HG02981 (cell line): ENCODE data around the gene NFIA.

Source experiments
- ATAC-seq: cut with Tn5 transposase; IDR thresholded peaks from one replicate; pipeline ENCODE4 v1.9.1; 2021; ENCODE audit warnings: mild to moderate bottlenecking, moderate library complexity; ENCODE audit not compliant: unreplicated experiment

NFIA gene

GRCh38 chr1:61344696-61345095, 262.3 kb downstream of the NFIA start:
- no peak for ATAC-seq

GRCh38 chr1:61348025-61348665, 265.8 kb downstream of the NFIA start:
- ATAC-seq = no peak

GRCh38 chr1:61352845-61353435, 270.6 kb downstream of the NFIA start:
- no peak for ATAC-seq

GRCh38 chr1:61353797-61354406, 271.5 kb downstream of the NFIA start:
- ATAC-seq = no peak

DNA sequence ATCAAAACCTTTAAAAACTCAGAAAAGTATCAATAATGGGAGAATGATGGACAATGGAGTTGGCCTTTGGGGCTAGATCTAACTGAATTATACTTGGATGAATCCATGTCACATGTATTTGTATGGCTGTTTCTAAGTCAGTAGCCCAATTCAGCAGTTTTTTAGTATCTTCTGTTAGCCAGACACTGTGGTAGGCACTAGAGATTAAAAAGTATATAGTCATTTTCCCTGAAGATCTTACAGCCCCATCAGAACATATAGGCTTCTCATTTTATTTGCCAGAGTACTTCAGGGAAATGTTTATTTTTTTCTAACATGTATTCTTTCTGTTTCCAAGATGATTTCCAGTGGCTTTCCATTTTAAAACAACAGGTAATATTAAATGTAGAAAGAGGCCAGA, 273.7 kb downstream of the NFIA start:
- no peak for ATAC-seq

- no peak for ATAC-seq
These were observed 274.6 kb downstream of the NFIA start for GRCh38 chr1:61356995-61357394.

DNA sequence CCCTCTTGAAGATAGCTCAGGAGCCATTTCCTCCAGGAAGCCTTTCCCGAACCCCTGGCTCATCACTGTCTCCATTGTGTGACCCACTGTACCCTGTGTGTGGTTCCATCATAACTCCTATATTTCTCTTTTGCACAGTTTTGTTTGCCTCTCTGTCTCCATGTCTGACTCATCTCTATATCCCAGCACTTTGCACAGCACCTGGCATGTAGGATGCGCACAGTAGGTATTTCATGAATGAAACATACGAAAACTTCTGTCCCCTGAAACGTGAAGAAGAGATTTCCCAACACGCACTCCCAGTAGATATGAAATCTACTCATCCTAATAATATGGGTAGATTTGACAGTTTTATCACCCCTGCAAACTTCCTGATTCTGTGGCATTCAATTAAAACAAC, 275.2 kb downstream of the NFIA start:
- ATAC-seq = no peak

DNA sequence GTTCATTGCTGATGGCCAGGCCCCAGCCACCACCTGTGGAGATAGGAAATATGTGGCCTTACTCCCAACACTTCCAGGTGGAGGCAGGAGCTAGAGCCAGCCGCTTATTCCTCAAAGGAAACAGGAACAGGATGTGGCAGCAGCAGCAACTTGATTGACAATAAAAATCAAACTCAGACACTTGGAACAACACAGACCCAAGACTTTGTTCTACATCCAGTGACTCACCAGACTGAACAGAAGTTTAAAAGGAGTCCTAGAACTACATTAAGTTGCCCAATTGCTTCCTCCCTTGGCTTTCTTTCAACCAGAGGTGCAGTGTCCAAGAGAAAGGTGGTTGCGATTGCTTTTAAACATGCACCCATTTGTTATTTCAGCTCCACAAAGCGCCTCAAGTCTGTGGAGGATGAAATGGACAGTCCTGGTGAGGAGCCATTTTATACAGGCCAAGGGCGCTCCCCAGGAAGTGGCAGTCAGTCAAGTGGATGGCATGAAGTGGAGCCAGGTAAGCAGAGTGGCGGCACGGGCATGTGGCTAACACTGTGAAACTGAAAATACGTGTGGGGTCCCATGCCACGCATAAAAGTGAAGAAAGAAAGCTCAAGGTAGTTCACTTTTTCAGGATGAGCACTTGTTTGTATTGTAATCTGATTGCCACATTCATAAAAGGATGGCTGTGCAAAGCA, 276.6 kb downstream of the NFIA start:
- no peak for ATAC-seq

GRCh38 chr1:61361931-61362330, 279.6 kb downstream of the NFIA start:
- ATAC-seq = no peak

DNA sequence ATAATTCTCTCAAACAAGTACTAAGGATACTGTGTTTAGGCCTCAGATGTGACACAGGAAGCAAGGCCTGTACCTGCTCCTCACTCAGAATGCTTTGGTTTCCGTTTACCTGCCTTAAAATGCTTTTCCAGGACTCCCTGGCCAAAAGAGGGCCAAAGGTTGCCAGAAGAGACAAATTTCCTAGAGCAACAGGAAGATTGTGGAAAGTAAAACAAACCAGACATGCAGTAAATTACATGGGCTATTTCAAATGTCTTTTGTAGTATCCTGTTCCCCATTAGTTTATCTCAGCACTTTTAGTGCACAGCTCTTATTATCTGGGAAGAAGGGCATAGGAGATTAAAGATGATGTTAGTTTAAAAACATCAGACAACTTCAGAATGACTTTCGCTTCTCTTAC, 280.0 kb downstream of the NFIA start:
- ATAC-seq = no peak

DNA sequence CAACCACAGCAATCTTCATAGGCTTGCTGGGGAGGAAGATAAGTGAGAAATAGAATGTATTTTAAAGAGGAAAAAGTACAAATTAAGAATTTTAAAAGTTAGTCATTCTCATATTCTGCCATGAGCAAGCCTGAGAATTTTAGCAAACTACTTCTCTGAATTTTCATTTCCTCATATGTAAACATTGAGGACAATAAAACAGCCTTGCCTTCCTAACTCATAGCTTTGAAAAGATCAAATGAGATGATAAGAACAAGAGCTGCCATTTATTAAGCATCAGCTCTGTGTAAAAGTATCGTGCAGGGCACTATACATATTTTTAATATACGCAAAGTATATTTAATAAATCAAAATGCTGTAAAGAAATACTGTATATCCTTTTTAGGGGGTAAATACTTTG, 286.0 kb downstream of the NFIA start:
- ATAC-seq = no peak

- ATAC-seq = no peak
These were observed 286.5 kb downstream of the NFIA start for GRCh38 chr1:61368876-61369275.

- ATAC-seq = no peak
These were observed 288.0 kb downstream of the NFIA start for GRCh38 chr1:61370177-61370912.

GRCh38 chr1:61370913-61371279, 288.5 kb downstream of the NFIA start:
- ATAC-seq = no peak

DNA sequence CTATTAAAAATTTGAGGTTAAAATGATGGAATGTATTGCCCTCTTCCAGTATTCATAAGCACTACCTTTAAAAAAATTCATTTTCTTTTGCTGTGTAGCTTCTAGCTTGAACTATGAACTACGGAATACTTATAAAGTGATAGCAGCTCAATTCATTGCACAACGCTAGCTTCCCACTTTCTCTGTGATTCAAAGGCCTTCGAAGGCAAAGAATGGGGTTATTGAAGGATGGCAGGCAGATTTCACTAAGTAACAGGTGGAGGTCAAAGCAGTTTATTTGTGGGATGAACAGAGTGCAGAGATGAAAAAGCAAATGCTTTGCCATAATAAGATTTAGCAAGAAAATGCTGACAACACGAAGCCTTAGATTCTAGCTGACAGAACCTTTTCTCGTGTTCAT, 290.6 kb downstream of the NFIA start:
- no peak for ATAC-seq

DNA sequence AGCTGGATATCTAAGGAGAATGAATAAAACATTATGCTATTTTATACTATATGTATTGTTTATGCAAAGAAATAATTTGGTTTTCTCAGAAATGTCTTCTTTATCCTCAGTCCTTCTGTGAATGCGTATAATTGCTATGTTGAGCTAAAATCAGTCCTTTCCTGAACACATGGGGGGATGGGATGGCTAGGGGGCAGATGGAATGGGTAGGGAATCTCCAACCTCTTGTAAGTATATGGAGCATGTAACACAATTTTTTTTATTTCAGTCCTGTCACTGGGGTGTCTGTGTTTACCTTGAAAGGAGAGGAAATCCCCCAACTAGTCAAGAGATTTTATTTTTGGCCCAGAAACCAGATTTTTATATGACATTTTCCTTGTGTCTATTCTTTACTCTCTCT, 291.8 kb downstream of the NFIA start:
- no peak for ATAC-seq

DNA sequence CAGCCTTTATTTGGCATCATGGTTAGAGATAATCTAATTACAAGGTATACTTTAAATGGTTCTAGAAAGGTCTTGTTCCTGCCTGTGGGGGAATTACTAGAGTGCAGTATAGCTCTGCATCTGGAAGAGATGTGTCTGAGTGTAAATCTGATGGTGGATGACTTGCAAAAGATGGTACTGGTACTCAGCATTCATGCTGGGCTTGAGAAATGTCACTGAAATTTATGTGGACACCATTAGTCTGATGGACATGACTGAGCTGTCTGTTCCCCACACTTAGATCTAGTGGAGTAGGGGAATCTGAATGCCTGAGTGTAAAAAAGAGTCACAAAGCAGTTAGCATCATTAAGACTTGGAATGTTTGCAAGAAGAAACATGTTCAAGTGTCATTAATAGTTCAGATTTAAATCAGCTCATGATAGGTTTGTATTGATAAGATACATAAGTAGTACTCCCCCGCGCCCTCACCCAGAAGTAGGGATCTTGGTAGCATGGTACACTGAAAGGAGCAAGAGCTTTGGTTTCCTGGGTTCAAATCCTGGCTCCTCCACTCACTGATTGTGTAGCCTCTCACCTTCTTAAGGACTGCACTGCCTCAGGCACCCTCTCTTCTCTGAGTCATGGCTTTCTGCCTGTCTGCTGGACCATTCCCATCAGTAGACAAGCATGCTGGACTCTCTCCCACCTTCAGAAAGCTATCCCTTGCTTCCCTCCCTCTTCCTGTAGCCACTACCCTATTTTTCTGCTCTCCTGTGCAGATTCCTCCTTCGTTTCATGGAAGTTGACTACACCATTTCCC, 292.9 kb downstream of the NFIA start:
- ATAC-seq = no peak

GRCh38 chr1:61376151-61376550, 293.8 kb downstream of the NFIA start:
- no peak for ATAC-seq

GRCh38 chr1:61377242-61377958, 295.0 kb downstream of the NFIA start:
- ATAC-seq = no peak
